GM12872 (cell line): ENCODE data around the gene MAP3K21.

ENCODE experiments used
- CTCF ChIP-seq: IDR thresholded peaks from 3 replicates; pipeline ENCODE4 v1.5.1; 2011; ENCODE audit warnings: low read depth, mild to moderate bottlenecking, low read length, moderate library complexity; ENCODE audit not compliant: insufficient read depth

MAP3K21 gene

GRCh38 chr1:233293556-233294446, 33.7 kb upstream of the MAP3K21 start:
- no peak for TF ChIP-seq CTCF

- no peak for TF ChIP-seq CTCF
Observed at GRCh38 chr1:233294913-233295236, 32.6 kb upstream of the MAP3K21 start.

- no peak for TF ChIP-seq CTCF
Observed at GRCh38 chr1:233295237-233295974, 32.1 kb upstream of the MAP3K21 start, which contains the start of gene PCNX2. Gene PCNX2 (minus strand): TSS chr1:233295725. CDS start chr1:233295478, 247 bp downstream.

GRCh38 chr1:233295975-233296322, 31.6 kb upstream of the MAP3K21 start:
- TF ChIP-seq CTCF, result no peak

GRCh38 chr1:233299450-233299849, 28.1 kb upstream of the MAP3K21 start:
- TF ChIP-seq CTCF, result no peak

GRCh38 chr1:233300326-233300725, 27.2 kb upstream of the MAP3K21 start:
- TF ChIP-seq CTCF, result no peak

GRCh38 chr1:233304489-233305102, 22.9 kb upstream of the MAP3K21 start:
- peak; percentile 72 for TF ChIP-seq CTCF
